Activated CD8-positive, alpha-beta memory T cell treated with anti-CD3 and anti-CD28 coated beads for 24 hours (primary cell): Measurements from ENCODE around the gene FRMPD2.
A peak's percentile ranks its signal among the peaks of the same experiment; 100 is the strongest.
"Not testable (repeated sequence)": the region's sequence is repeated elsewhere in the genome, so short reads cannot be mapped to it uniquely, and the experiment has no call there.

ENCODE experiments used
- DNase-seq: peaks from one replicate; pipeline ENCODE4 v3.0.0-alpha.2; 2020

Gene FRMPD2

GRCh38 chr10:48289501-48290238 lies 15.2 kb upstream of the FRMPD2 start:
- DNase-seq, result peak; percentile 75

- no peak for DNase-seq
Measured at GRCh38 chr10:48288661-48289060, 14.2 kb upstream of the FRMPD2 start.

- DNase-seq, result no peak
Measured at GRCh38 chr10:48287417-48288391, 13.2 kb upstream of the FRMPD2 start.

GRCh38 chr10:48286356-48286755 lies 11.9 kb upstream of the FRMPD2 start:
- DNase-seq, result no peak

- no peak for DNase-seq
Measured at GRCh38 chr10:48285710-48286109, 11.2 kb upstream of the FRMPD2 start.

GRCh38 chr10:48284811-48285210 lies 10.3 kb upstream of the FRMPD2 start:
- DNase-seq, result no peak

- DNase-seq, result no peak
Measured at GRCh38 chr10:48284002-48284546, 9.6 kb upstream of the FRMPD2 start.

GRCh38 chr10:48282829-48283228 lies 8.3 kb upstream of the FRMPD2 start:
- DNase-seq, result no peak

GRCh38 chr10:48281697-48282096 lies 7.2 kb upstream of the FRMPD2 start:
- DNase-seq, result not testable (repeated sequence)

- no peak for DNase-seq
Measured at GRCh38 chr10:48279081-48279751, 4.7 kb upstream of the FRMPD2 start.

- no peak for DNase-seq
Measured at GRCh38 chr10:48277093-48277492, 2.6 kb upstream of the FRMPD2 start.

GRCh38 chr10:48273741-48274140 lies 755 bp downstream of the FRMPD2 start:
- no peak for DNase-seq

- DNase-seq, result no peak
Measured at GRCh38 chr10:48272682-48273081, 1.8 kb downstream of the FRMPD2 start.

GRCh38 chr10:48271047-48271730 lies 3.3 kb downstream of the FRMPD2 start:
- DNase-seq, result no peak

GRCh38 chr10:48266528-48266927 lies 8.0 kb downstream of the FRMPD2 start:
- DNase-seq, result no peak

GRCh38 chr10:48258105-48258504 lies 16.4 kb downstream of the FRMPD2 start:
- DNase-seq, result peak; percentile 7

GRCh38 chr10:48257407-48257961 lies 17.0 kb downstream of the FRMPD2 start:
- peak; percentile 4 for DNase-seq

- peak; percentile 24 for DNase-seq
Measured at GRCh38 chr10:48255722-48256121, 18.8 kb downstream of the FRMPD2 start.

- peak; percentile 15 for DNase-seq
Measured at GRCh38 chr10:48254750-48255512, 19.6 kb downstream of the FRMPD2 start.

GRCh38 chr10:48253970-48254657 lies 20.4 kb downstream of the FRMPD2 start:
- peak; percentile 13 for DNase-seq

GRCh38 chr10:48252354-48252650 lies 22.2 kb downstream of the FRMPD2 start:
- no peak for DNase-seq
